ENCODE results near the gene KLHL22.
A peak's percentile ranks its signal among the peaks of the same experiment; 100 is the strongest.

DNA sequence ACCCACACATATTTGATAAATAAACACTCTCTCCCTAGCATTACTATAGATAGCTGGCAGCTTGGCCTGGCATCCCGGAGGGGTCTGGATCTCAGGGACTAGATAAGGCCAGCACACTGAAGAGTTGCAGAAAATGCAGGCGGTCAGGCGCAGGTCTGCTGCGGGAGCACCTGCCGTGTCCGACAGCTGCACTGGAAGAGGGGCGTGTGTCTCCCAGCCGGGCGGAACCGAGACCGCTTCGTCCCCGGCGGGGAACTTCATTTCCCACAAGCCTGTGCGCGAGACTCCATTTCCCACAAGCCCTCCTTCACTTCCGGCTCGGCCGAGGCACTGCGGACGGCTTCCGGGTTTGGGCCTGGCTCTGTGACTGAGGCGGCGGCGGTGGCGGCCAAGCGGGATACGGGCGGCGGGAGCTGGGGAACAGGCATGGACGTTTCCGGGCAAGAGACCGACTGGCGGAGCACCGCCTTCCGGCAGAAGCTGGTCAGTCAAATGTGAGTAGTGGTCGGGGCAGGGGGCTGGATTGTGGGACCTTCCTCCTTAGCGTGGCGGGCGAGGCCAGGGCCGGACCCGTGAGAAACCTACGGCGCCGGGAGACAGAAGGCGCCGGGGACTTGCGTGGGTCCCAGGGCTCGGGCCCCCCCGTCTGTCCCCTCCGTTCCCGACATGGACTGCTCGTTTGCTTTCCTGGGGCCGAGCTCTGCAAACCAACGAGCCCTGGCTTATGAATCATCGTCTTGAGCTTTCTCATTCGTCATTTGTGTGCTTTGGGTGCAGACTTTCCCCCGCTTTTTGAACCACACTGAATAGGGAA, 11.9 kb upstream of the KLHL22 start, which contains the start of gene MED15:
- peak in 1 of 2 experiments; percentile 78; a peak in 2 of 3 replicates for TF ChIP-seq POLR2A (IDR thresholded peaks at IDR 0.05; ENCODE audit: control extremely low read depth in 1 of 2, low read depth in 2 of 2, low read length in 2 of 2)
- TF ChIP-seq, protein P1, sequence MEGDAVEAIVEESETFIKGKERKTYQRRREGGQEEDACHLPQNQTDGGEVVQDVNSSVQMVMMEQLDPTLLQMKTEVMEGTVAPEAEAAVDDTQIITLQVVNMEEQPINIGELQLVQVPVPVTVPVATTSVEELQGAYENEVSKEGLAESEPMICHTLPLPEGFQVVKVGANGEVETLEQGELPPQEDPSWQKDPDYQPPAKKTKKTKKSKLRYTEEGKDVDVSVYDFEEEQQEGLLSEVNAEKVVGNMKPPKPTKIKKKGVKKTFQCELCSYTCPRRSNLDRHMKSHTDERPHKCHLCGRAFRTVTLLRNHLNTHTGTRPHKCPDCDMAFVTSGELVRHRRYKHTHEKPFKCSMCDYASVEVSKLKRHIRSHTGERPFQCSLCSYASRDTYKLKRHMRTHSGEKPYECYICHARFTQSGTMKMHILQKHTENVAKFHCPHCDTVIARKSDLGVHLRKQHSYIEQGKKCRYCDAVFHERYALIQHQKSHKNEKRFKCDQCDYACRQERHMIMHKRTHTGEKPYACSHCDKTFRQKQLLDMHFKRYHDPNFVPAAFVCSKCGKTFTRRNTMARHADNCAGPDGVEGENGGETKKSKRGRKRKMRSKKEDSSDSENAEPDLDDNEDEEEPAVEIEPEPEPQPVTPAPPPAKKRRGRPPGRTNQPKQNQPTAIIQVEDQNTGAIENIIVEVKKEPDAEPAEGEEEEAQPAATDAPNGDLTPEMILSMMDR (IDR thresholded peaks at IDR 0.05; ENCODE audit: control extremely low read depth in 1 of 3, insufficient read depth in 1 of 3, low read depth in 1 of 3, low read length in 3 of 3) = no peak; a peak in 1 of 4 replicates
- no peak; a peak in 1 of 4 replicates for TF ChIP-seq HDAC2 (IDR thresholded peaks at IDR 0.05; ENCODE audit: borderline replicate concordance in 1 of 2, low read depth in 2 of 2, low read length in 2 of 2)
- no peak; the same call in 1 of the 2 replicates for TF ChIP-seq POU5F1 (IDR thresholded peaks at IDR 0.05; ENCODE audit: low read depth, low read length)
- TF ChIP-seq RXRA (IDR thresholded peaks at IDR 0.05; ENCODE audit: insufficient read depth, low read depth, low read length) = no peak
- no peak for TF ChIP-seq SP2 (IDR thresholded peaks at IDR 0.05; ENCODE audit: low read length)
- peak; percentile 78 for TF ChIP-seq YY1 (IDR thresholded peaks at IDR 0.05; ENCODE audit: low read depth, low read length)
- peak; percentile 57; the same call in 1 of the 2 replicates for TF ChIP-seq CHD2 (IDR thresholded peaks at IDR 0.05; ENCODE audit: low read length)

Data from H1 (cell line).